Spleen (tissue), 7 donors: ENCODE data around the gene BLTP3B.

Experiments used
- CTCF ChIP-seq, 11 experiments: fragments of 200-600 bp in 7 of 11; fragments of 450-650 bp in 4 of 11; sonication (generic) in 4 of 11; IDR thresholded peaks in 8 of 11; conservative IDR thresholded peaks in 3 of 11; 1 replicate in 7 of 11; 2 replicates in 4 of 11; pipeline versions ENCODE4 v1.4.0 to v1.8.0; 2016 to 2021; ENCODE audit warnings: antibody characterized with exemption in 11 of 11, inconsistent platforms in 4 of 11, mild to moderate bottlenecking in 1 of 11
- POLR2A ChIP-seq, 3 donors: fragments of 450-650 bp; IDR thresholded peaks; one replicate each; pipeline ENCODE4 v1.5.1; 2017; ENCODE audit warnings: antibody characterized with exemption in 3 of 3, mild to moderate bottlenecking in 1 of 3
- POLR2AphosphoS5 ChIP-seq, 3 donors: sonication (generic); formaldehyde crosslinking; IDR thresholded peaks; one replicate each; pipeline ENCODE4 v1.5.1; 2017; ENCODE audit warnings: antibody characterized with exemption in 3 of 3
- donor health status: DM: no; HTN: no; CAD: no; lungs with moderate emphysema.
- donor health status: DM: no; HTN: no; CAD: no.
- donor health status: DM: no; HTN: no; CAD: no.

GRCh38 chr12:100115291-100115690 lies 27.4 kb downstream of the BLTP3B start:
- no peak for TF ChIP-seq CTCF (IDR thresholded peaks at IDR 0.05 in 8 of 11, conservative IDR thresholded peaks at IDR 0.05 in 3 of 11)
- TF ChIP-seq POLR2AphosphoS5 (IDR thresholded peaks at IDR 0.05), result no peak
- TF ChIP-seq POLR2A (IDR thresholded peaks at IDR 0.05), result no peak
